ENCODE data around the gene TRIM17.

The TRIM17 gene

DNA sequence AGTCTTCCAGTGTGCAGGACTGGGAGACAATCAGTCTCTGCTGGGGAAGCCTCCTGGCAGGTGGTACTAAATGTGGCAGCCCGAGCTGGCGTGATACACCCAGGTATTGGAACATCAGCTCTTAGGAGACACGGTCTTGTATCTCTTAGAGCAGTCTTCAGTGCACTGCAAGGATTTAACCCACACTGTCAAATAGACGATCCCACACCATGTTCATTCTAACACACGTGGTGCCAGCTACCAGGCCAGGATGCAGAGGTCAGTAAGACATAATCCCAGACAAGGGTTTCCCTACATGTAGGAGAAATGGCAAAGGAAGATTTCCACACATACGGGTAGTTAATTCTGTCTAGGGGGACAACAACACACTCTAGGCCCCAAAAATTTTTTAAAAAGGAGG is 18.7 kb downstream of the TRIM17 start:
- POLR2A ChIA-PET: no interaction called here
- no peak overlapping the region for H3K4me3 ChIP-seq (ENCODE audit: low read depth, low read length)
- CTCF ChIA-PET: no interaction called here
- TF ChIP-seq, protein P1, sequence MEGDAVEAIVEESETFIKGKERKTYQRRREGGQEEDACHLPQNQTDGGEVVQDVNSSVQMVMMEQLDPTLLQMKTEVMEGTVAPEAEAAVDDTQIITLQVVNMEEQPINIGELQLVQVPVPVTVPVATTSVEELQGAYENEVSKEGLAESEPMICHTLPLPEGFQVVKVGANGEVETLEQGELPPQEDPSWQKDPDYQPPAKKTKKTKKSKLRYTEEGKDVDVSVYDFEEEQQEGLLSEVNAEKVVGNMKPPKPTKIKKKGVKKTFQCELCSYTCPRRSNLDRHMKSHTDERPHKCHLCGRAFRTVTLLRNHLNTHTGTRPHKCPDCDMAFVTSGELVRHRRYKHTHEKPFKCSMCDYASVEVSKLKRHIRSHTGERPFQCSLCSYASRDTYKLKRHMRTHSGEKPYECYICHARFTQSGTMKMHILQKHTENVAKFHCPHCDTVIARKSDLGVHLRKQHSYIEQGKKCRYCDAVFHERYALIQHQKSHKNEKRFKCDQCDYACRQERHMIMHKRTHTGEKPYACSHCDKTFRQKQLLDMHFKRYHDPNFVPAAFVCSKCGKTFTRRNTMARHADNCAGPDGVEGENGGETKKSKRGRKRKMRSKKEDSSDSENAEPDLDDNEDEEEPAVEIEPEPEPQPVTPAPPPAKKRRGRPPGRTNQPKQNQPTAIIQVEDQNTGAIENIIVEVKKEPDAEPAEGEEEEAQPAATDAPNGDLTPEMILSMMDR (IDR thresholded peaks at IDR 0.05; ENCODE audit: insufficient read depth, low read length, missing control alignments): no peak
- DNase-seq (ENCODE audit: low read depth, low spot score): no peak

DNA sequence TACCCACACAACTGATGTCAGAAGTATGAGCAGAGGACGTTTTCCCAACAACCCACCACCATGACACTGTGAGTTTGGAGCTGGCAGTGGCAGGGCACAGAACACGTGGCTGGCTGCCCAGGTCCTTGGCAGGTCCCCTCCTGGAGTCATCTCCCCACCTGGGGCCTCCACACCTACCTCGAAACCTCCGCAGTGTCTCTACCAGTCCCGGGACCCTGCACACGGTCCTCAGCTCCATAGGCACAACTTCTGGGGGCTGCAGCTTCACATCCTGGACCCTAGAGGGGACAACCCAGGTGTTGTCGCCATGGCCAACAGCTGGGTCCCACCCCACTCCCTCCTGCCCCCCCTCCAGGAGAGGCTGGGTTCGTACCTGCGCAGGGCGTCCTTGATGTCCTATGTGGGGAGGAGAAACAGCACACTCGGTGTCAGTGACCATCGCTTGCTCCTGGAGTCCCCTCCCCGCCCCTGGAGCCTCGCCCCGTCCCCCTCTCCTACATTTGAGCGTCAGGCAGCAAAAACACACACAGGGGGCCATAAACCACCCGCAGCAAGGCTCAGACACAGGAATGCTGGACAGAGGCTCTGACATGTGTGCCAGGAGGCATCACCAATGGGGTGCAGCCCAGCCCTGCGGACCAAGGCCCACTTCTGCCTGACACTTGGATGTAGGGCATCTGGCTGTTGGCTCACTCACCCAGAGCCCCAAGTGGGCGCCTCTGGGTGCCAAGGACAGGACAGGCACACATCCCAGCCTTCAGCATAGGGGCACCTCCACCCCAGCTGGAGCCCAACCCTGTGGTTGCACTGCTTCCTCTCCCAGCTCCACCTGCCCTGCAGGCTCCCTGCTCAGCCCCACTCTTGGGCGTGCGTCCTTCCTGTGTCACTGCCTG is 19.6 kb downstream of the TRIM17 start:
- H3K4me3 ChIP-seq (ENCODE audit: low read depth, low read length): no peak overlapping the region
- ChIA-PET CTCF (interaction anchor here (0.9 kb wide), 1 partner anchor 104 kb away, joined by 4 read pairs; no protein-coding TSS in a partner anchor), POLR2A (no interaction called here)
- TF ChIP-seq, protein P1 (IDR thresholded peaks at IDR 0.05; ENCODE audit: insufficient read depth, low read length, missing control alignments): no peak
- DNase-seq (ENCODE audit: low read depth, low spot score): no peak

DNA sequence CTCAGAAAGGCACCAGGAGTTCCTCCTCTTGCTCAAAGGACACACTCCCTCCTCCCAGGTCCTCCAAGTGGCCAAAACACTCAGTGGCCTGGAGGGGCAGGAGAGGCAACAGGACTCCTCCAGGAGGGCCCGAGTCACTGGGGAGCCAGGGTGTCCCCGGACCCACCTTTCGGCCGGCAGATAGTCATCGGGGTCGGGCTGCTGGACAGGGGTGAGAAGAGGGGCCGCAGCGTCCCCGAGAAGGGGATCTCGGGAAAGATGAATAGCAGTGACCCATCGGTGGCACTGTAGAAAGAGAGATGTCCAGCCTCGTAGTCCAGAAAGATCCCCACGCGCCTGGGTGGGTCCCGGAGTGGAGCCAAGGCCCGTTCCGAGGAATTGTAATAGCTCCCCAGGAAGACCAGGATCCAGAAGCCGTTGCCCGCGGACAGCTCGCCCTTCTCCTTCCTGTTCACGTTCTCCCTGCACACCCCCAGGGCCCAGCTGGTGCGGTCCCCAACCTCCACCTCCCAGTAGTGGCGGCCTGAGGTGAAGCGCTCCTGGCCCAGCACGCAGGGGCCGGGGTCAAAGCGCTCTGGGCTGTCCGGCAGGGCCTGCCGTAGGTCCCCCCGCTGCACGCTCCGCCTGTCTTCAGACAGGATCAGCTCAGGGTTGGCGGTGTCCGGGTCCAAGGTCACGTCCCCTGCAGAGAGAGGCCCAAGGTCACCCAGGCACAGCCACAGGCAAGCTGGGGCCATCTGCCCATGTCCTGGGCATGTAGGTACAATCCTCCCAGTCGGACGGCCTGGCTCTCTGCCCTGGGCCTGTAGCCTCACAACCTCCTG is 21.9 kb downstream of the TRIM17 start:
- TF ChIP-seq, protein P1 (IDR thresholded peaks at IDR 0.05; ENCODE audit: insufficient read depth, low read length, missing control alignments): no peak
- ChIA-PET POLR2A (interaction anchor here (0.7 kb wide), 1 partner anchor 18 kb away, joined by 3 read pairs; no protein-coding TSS in a partner anchor), CTCF (interaction anchor here (1.0 to 4.1 kb wide), 3 partner anchors 9 to 111 kb away, joined by 4 to 37 read pairs (median 4); partner anchors contain the start of gene TRIM11)
- H3K4me3 ChIP-seq (ENCODE audit: low read depth, low read length): no peak overlapping the region
- no peak for DNase-seq (ENCODE audit: low read depth, low spot score)

DNA sequence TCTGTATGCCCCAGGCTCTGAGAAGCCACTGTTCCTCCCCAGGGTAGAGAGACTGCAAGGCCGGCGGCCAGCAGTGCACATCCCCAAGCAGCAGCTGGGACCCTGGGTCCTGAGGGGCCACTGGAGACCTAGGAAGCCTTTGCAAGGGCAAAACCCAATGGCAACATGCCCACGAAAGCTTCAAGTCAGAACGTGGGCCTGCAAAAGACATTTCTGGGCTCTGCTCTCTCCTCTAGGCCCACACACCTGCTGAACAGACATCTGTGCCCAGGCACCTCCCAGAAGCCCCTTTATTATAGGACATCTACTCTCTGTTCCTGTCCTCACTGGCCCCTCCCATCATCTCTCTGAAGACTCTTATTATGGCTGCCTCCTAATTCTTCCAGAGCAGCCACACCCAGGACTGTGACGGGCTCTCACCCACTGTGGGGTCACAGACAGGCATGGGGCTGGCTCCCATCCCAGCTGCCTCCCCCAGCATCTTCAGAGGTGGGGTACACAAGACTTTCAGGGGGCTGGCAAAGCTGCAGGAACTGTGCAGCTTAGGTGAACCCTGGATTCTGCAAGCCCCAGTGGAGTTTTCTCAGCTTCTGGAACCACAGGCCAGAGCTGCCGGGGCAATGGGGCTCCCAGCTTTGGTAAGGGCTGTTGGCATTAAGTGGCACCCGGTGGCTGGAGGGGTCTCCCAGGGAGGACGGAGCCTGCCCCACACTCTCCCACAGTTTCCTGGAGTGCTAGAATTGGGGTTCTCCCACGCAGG is 22.7 kb downstream of the TRIM17 start:
- DNase-seq (ENCODE audit: low read depth, low spot score): no peak
- CTCF ChIA-PET: interaction anchor here (1.0 to 4.1 kb wide), 11 partner anchors 10 to 395 kb away, joined by 3 to 37 read pairs (median 4); partner anchors contain the start of genes IBA57 and TRIM11
- no peak overlapping the region for H3K4me3 ChIP-seq (ENCODE audit: low read depth, low read length)
- POLR2A ChIA-PET: interaction anchor here (1.4 kb wide), 1 partner anchor 13 kb away, joined by 8 read pairs; the partner anchor contains the start of gene TRIM11
- TF ChIP-seq, protein P1 (IDR thresholded peaks at IDR 0.05; ENCODE audit: insufficient read depth, low read length, missing control alignments): no peak

DNA sequence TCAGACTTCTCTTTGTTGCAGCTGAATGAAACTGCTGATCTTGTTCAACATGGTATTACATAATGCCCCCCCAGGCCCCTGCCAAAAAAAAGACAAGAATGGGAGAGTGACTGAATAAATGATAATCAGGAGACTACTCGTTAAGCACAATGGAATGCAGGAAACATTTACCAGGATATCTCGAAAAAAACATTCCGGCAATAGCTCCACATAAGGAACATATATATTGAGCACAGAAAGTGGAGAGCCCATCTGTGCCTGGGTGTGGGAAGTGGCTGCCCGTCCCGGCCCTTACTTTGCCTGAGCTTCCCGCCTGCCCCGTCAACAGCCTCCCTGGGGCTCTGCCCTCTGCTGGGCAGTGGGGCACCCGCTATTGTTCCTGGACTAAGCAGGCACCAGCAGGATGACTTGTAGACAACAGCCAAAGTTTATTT is 23.4 kb downstream of the TRIM17 start:
- ChIA-PET CTCF (interaction anchor here (0.7 to 4.1 kb wide), 12 partner anchors 9 to 394 kb away, joined by 3 to 37 read pairs (median 4); partner anchors contain the start of gene IBA57), POLR2A (interaction anchor here (0.7 to 1.4 kb wide), 2 partner anchors 13 to 94 kb away, joined by 3 to 8 read pairs; partner anchors contain the start of genes RNF187 and TRIM11)
- H3K4me3 ChIP-seq (ENCODE audit: low read depth, low read length): no peak overlapping the region
- peak; percentile 37 for DNase-seq (ENCODE audit: low read depth, low spot score)
- TF ChIP-seq, protein P1 (IDR thresholded peaks at IDR 0.05; ENCODE audit: insufficient read depth, low read length, missing control alignments): peak; percentile 75

Measured in AG04449 (cell line).